ENCODE measurements around the gene TEX29. TPM values are rescaled to one million over a fixed set of nuclear protein-coding genes. Genes with fewer than 3 reads are reported as not detected.

The TEX29 gene
- total RNA-seq, 1 donor from 2014 or later, result not detected

DNA sequence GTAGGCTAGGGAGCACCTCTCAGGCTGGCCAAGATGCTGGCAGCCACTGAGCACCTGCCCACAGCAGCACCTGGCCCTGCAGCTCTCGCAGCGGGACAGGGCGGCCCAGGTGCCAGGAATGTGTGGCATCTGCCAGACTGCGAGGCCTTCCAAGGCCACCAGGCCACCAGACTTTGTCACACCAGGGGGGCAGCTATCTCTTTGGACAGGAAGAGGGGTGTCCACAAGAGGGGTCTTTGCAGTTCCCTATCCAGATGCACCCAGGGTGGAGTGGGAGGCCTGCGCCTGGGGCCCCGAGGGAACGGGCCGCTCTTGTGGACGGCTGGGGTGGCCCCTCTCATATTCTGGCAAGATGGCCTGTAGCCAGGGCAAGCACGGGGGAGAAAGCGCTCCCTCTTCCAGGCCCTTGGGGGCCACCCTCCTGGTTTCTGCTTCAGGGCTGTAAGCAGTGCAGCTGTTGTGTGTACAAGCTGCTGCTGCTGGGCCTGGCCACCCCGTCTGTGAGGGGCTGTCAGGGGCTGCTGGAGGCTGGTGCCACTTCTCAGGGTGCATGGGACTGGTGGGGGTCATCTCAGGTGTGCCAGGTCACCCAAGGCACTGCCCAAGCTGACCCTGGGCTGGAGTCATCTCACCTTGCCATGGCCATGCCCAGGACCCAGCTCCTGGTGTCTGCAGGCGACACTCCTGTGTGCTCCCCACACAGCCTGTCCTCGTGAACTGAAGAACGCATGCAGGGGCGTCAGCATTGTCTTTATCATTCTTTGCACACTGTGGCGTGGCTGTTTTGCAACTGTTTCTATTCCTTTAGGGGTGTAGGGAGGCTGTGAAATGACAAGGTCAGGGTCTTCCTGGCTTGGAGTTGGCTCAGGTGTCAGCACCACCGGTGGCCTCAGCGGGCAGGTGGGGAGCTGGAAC is 1.8 kb downstream of the TEX29 start:
- Histone ChIP-seq H2AFZ (replicated peaks) (no peak overlapping the region), H3K4me3 (no peak overlapping the region), H3K36me3 (no peaks in the 10 kb centered on the region), H3K9ac (no peak overlapping the region), H3K9me3 (ENCODE audit: low read depth) (no peaks in the 10 kb centered on the region), H3K4me2 (no peak overlapping the region), H3K27ac (no peak overlapping the region), H3K79me2 (ENCODE audit: low read depth) (no peaks in the 10 kb centered on the region), H3K27me3 (no peaks in the 10 kb centered on the region), H4K20me1 (ENCODE audit: low read depth) (no peaks in the 10 kb centered on the region), H3F3A (ENCODE audit: low read depth) (no peaks in the 10 kb centered on the region), H3K4me1 (no peaks in the 10 kb centered on the region)
- Mint-ChIP-seq H3K27me3 (ENCODE audit: insufficient read depth, low read depth) (peaks cover 12% of the 10 kb centered on the region), H3K9me3 (no peaks in the 10 kb centered on the region), H3K36me3 (no peaks in the 10 kb centered on the region), H3K27ac (no peak overlapping the region), H3K4me3 (no peak overlapping the region), H3K4me1 (peaks cover 9% of the 10 kb centered on the region)
- no peak for DNase-seq (ENCODE audit: low spot score)
- no peak for TF ChIP-seq EZH2phosphoT487 (IDR thresholded peaks at IDR 0.05)
- TF ChIP-seq, protein P1, sequence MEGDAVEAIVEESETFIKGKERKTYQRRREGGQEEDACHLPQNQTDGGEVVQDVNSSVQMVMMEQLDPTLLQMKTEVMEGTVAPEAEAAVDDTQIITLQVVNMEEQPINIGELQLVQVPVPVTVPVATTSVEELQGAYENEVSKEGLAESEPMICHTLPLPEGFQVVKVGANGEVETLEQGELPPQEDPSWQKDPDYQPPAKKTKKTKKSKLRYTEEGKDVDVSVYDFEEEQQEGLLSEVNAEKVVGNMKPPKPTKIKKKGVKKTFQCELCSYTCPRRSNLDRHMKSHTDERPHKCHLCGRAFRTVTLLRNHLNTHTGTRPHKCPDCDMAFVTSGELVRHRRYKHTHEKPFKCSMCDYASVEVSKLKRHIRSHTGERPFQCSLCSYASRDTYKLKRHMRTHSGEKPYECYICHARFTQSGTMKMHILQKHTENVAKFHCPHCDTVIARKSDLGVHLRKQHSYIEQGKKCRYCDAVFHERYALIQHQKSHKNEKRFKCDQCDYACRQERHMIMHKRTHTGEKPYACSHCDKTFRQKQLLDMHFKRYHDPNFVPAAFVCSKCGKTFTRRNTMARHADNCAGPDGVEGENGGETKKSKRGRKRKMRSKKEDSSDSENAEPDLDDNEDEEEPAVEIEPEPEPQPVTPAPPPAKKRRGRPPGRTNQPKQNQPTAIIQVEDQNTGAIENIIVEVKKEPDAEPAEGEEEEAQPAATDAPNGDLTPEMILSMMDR (IDR thresholded peaks at IDR 0.05), result no peak
- no peak for TF ChIP-seq EZH2 (IDR thresholded peaks at IDR 0.05)

- H3K27me3 ChIP-seq, result no peaks in the 10 kb centered on the region
- no peaks in the 10 kb centered on the region for H3K79me2 ChIP-seq (ENCODE audit: low read depth)
- Mint-ChIP-seq H3K36me3 (no peaks in the 10 kb centered on the region), H3K4me3 (no peak overlapping the region), H3K27me3 (ENCODE audit: insufficient read depth, low read depth) (peaks cover 10% of the 10 kb centered on the region), H3K4me1 (peaks cover 10% of the 10 kb centered on the region), H3K27ac (no peak overlapping the region), H3K9me3 (no peaks in the 10 kb centered on the region)
- H4K20me1 ChIP-seq (ENCODE audit: low read depth), result no peaks in the 10 kb centered on the region
- H3F3A ChIP-seq (ENCODE audit: low read depth), result no peaks in the 10 kb centered on the region
- no peaks in the 10 kb centered on the region for H3K9me3 ChIP-seq (ENCODE audit: low read depth)
- no peak overlapping the region for H3K4me3 ChIP-seq
- TF ChIP-seq EZH2 (IDR thresholded peaks at IDR 0.05) (no peak), EZH2phosphoT487 (IDR thresholded peaks at IDR 0.05) (no peak)
- TF ChIP-seq, protein P1 (IDR thresholded peaks at IDR 0.05), result no peak
- no peak overlapping the region for H2AFZ ChIP-seq (replicated peaks)
- H3K27ac ChIP-seq, result no peak overlapping the region
- no peaks in the 10 kb centered on the region for H3K36me3 ChIP-seq
- H3K9ac ChIP-seq, result no peak overlapping the region
- no peaks in the 10 kb centered on the region for H3K4me1 ChIP-seq
- DNase-seq (ENCODE audit: low spot score), result no peak
- no peak overlapping the region for H3K4me2 ChIP-seq
These were observed 2.5 kb downstream of the TEX29 start for GRCh38 chr13:111322916-111323331.

- H3K36me3 Mint-ChIP-seq, result no peaks in the 10 kb centered on the region
- no peak overlapping the region for H2AFZ ChIP-seq (replicated peaks)
- no peak overlapping the region for H3K4me3 Mint-ChIP-seq
- DNase-seq (ENCODE audit: low spot score), result no peak
- no peaks in the 10 kb centered on the region for H3K79me2 ChIP-seq (ENCODE audit: low read depth)
- no peaks in the 10 kb centered on the region for H4K20me1 ChIP-seq (ENCODE audit: low read depth)
- peaks cover 10% of the 10 kb centered on the region for H3K27me3 Mint-ChIP-seq (ENCODE audit: insufficient read depth, low read depth)
- H3K36me3 ChIP-seq, result no peaks in the 10 kb centered on the region
- H3K9ac ChIP-seq, result no peak overlapping the region
- peaks cover 10% of the 10 kb centered on the region for H3K4me1 Mint-ChIP-seq
- H3K9me3 ChIP-seq (ENCODE audit: low read depth), result no peaks in the 10 kb centered on the region
- no peak overlapping the region for H3K4me3 ChIP-seq
- no peaks in the 10 kb centered on the region for H3K4me1 ChIP-seq
- H3K27me3 ChIP-seq, result no peaks in the 10 kb centered on the region
- no peak overlapping the region for H3K4me2 ChIP-seq
- H3K9me3 Mint-ChIP-seq, result no peaks in the 10 kb centered on the region
- TF ChIP-seq EZH2phosphoT487 (IDR thresholded peaks at IDR 0.05), result no peak
- TF ChIP-seq, protein P1 (IDR thresholded peaks at IDR 0.05), result no peak
- no peak for TF ChIP-seq EZH2 (IDR thresholded peaks at IDR 0.05)
- no peak overlapping the region for H3K27ac ChIP-seq
- peak overlapping the region; percentile 58 for H3K27ac Mint-ChIP-seq
- H3F3A ChIP-seq (ENCODE audit: low read depth), result no peaks in the 10 kb centered on the region
These were observed 3.1 kb downstream of the TEX29 start for GRCh38 chr13:111323549-111323948.
